Activated naive CD4-positive, alpha-beta T cell treated with anti-CD3 and anti-CD28 coated beads, Interleukin-2, amount 50 U/mL, for 24 hours (primary cell): ENCODE results near the gene SSR1.
"Not testable (repeated sequence)": the region's sequence is repeated elsewhere in the genome, so short reads cannot be mapped to it uniquely, and the experiment has no call there.

Source experiments
- H3K27ac Mint-ChIP-seq: one replicate; pipeline ENCODE4 v1.8.0; 2021; ENCODE audit warnings: mild to moderate bottlenecking, mixed read lengths
- H3K27me3 Mint-ChIP-seq: one replicate; pipeline ENCODE4 v1.8.0; 2021; ENCODE audit warnings: mixed read lengths
- H3K36me3 Mint-ChIP-seq: one replicate; pipeline ENCODE4 v1.8.0; 2021; ENCODE audit warnings: mixed read lengths
- H3K4me1 Mint-ChIP-seq: one replicate; pipeline ENCODE4 v1.8.0; 2021; ENCODE audit warnings: mixed read lengths
- H3K4me3 Mint-ChIP-seq: one replicate; pipeline ENCODE4 v1.8.0; 2021; ENCODE audit warnings: mild to moderate bottlenecking, mixed read lengths
- H3K9me3 Mint-ChIP-seq: one replicate; pipeline ENCODE4 v1.8.0; 2021; ENCODE audit warnings: mixed read lengths

Gene SSR1

DNA sequence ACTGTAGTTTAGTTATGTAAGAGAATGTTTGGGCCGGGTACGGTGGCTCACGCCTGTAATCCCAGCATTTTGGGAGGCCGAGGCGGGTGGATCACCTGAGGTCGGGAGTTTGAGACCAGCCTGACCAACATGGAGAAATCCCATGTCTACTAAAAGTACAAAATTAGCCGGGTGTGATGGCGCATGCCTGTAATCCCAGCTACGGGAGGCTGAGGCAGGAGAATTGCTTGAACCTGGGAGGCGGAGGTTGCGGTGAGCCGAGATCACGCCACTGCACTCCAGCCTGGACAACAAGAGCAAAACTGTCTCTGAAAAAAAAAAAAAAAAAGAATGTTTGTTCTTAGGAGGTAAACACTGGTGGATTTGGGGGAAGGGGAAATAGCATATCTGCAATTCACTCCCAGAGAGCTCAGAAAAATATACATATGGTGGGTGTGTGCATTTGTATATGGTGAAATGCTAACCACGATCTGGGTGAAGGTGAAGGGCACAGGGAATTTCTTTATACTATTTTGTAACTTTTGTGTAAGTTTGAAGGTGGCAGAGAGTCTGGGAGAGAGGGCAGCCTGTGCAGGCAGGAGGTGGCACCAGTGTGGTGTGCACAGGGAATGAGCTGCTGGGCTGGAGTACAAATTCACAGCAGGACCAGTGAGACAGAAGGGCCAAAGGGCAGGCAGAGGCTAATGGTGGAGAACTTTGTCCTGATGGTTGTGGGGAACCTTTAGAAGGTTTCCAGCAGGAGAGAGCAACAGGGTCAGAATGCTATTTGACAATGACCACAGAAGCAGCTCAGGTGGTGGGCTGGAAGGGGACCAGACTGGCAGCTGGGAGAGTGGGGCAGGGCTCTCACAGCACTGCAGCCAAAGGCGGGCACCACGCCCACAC lies 42.4 kb downstream of the SSR1 start:
- H3K27ac Mint-ChIP-seq, result peak overlapping the region; percentile 51
- no peaks in the 10 kb centered on the region for H3K4me1 Mint-ChIP-seq

DNA sequence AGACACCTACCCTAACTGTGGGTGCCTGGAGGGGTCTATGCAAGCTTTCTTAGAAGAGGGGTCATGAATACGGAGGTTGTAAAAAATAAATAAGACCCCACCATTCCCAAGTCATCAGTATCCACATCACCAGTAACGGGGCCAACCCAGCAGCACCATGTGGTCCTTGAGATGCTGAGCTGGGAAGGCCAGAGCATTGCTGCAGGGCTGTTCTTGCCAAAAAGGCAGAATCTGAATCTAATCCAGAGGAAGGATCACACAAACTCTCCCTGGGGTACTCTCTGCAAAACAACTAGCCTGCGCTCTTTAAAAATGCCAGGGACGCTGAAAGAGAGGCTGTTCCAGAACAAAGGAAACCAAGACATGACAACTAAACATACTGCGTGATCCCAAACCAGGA lies 43.2 kb downstream of the SSR1 start:
- no peak overlapping the region for H3K4me3 Mint-ChIP-seq
- H3K36me3 Mint-ChIP-seq, result no peaks in the 10 kb centered on the region
- H3K27me3 Mint-ChIP-seq, result no peaks in the 10 kb centered on the region
- no peaks in the 10 kb centered on the region for H3K4me1 Mint-ChIP-seq
- no peak overlapping the region for H3K27ac Mint-ChIP-seq
- no peaks in the 10 kb centered on the region for H3K9me3 Mint-ChIP-seq

More for the DNA sequence above, 42.4 kb downstream of the SSR1 start:
- no peaks in the 10 kb centered on the region for H3K27me3 Mint-ChIP-seq
- H3K9me3 Mint-ChIP-seq, result no peaks in the 10 kb centered on the region
- H3K4me3 Mint-ChIP-seq, result no peak overlapping the region
- H3K36me3 Mint-ChIP-seq, result no peaks in the 10 kb centered on the region

GRCh38 chr6:7268816-7269555 lies 44.0 kb downstream of the SSR1 start:
- Mint-ChIP-seq H3K9me3 (no peaks in the 10 kb centered on the region), H3K36me3 (no peaks in the 10 kb centered on the region), H3K4me3 (no peak overlapping the region), H3K27me3 (no peaks in the 10 kb centered on the region), H3K27ac (no peak overlapping the region), H3K4me1 (no peaks in the 10 kb centered on the region)

- Mint-ChIP-seq H3K27me3 (no peaks in the 10 kb centered on the region), H3K27ac (no peak overlapping the region), H3K4me3 (no peak overlapping the region), H3K4me1 (no peaks in the 10 kb centered on the region), H3K9me3 (no peaks in the 10 kb centered on the region), H3K36me3 (no peaks in the 10 kb centered on the region)
Observed at GRCh38 chr6:7268362-7268761, 44.6 kb downstream of the SSR1 start.

DNA sequence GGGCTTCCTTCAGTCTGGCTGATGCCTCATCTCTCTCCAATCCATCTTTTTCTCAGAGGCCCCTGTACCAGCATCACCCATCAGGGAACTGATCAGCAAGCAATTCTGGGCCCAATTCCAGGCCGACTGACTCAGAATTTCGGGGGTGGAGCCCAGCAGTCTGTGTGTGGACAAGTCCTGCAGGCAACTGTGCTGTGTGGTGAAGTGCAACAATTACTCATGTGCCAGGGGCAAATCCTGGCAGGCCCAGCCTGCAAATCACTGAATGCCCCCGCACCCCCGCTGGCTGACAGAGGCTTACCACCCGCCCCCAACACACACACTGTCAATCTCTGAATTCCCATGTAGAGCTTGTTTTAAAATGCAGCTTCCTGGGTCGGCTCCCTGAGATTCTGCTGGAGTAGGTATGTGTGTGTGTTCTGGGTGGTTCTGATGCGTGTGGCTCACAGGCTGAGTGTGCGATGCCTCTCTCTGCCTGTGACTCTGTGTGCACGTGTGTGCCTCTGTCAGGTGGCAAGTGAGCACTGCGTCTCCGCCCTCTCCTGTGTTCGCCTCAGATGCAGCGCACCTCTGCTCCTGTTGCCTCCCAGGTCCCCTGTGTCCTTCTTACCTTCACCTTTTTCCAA lies 45.4 kb downstream of the SSR1 start:
- H3K4me1 Mint-ChIP-seq, result no peaks in the 10 kb centered on the region
- no peaks in the 10 kb centered on the region for H3K36me3 Mint-ChIP-seq
- no peaks in the 10 kb centered on the region for H3K9me3 Mint-ChIP-seq
- no peaks in the 10 kb centered on the region for H3K27me3 Mint-ChIP-seq
- no peak overlapping the region for H3K4me3 Mint-ChIP-seq
- H3K27ac Mint-ChIP-seq, result no peak overlapping the region

DNA sequence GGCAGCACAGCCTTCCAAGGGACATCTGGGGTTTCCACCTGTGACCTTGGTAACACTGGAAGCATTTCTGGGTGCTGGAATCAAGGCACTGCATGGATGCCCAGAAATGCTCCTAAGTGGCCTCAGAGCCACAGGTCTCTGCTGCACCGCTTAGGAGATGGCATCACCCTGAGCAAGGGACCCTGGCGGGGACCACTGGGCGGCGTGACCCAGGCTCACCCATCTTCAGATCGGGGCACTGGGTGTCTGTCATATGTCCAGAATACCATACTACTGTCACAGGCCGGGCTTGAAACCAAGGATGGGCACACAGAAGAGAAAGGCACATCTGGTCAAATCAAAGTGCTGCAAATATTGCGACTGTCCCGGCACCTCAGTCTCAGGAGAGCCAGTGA lies 45.9 kb downstream of the SSR1 start:
- no peaks in the 10 kb centered on the region for H3K27me3 Mint-ChIP-seq
- no peak overlapping the region for H3K27ac Mint-ChIP-seq
- no peak overlapping the region for H3K4me3 Mint-ChIP-seq
- peaks cover 4% of the 10 kb centered on the region for H3K4me1 Mint-ChIP-seq
- H3K36me3 Mint-ChIP-seq, result no peaks in the 10 kb centered on the region
- H3K9me3 Mint-ChIP-seq, result no peaks in the 10 kb centered on the region

- H3K27me3 Mint-ChIP-seq, H3K36me3 Mint-ChIP-seq, H3K4me3 Mint-ChIP-seq, H3K9me3 Mint-ChIP-seq, H3K27ac Mint-ChIP-seq: not testable (repeated sequence)
- peaks cover 16% of the 10 kb centered on the region for H3K4me1 Mint-ChIP-seq
Observed at GRCh38 chr6:7265385-7265726, 47.6 kb downstream of the SSR1 start.

- H3K27ac Mint-ChIP-seq, result no peak overlapping the region
- H3K4me1 Mint-ChIP-seq, result peaks cover 17% of the 10 kb centered on the region
- no peaks in the 10 kb centered on the region for H3K36me3 Mint-ChIP-seq
- H3K4me3 Mint-ChIP-seq, result no peak overlapping the region
- H3K27me3 Mint-ChIP-seq, result peaks cover 8% of the 10 kb centered on the region
- no peaks in the 10 kb centered on the region for H3K9me3 Mint-ChIP-seq
Observed at GRCh38 chr6:7264686-7265384, 48.2 kb downstream of the SSR1 start.

DNA sequence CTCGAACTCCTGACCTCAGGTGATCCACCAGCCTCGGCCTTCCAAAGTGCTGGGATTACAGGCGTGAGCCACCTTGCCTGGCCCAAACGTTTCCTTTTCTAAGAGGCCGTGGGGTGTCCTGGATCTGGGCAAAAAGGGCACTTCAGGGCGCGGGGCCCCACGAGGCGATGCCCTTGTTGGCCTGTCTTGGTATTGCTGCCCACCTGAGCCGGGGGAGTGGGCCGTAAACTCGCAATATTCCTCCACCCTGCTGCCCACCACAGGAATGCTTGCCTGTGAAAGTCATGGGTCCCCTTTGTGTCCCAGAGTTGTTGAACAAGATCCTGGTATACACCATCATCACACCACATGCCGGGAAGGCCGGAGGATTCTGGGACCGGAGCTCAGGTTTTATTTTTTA lies 49.0 kb downstream of the SSR1 start:
- H3K4me1 Mint-ChIP-seq, result peaks cover 20% of the 10 kb centered on the region
- H3K9me3 Mint-ChIP-seq, result no peaks in the 10 kb centered on the region
- peaks cover 8% of the 10 kb centered on the region for H3K27me3 Mint-ChIP-seq
- H3K4me3 Mint-ChIP-seq, result no peak overlapping the region
- H3K36me3 Mint-ChIP-seq, result no peaks in the 10 kb centered on the region
- no peak overlapping the region for H3K27ac Mint-ChIP-seq

GRCh38 chr6:7263519-7263805 lies 49.5 kb downstream of the SSR1 start:
- H3K36me3 Mint-ChIP-seq, H3K27me3 Mint-ChIP-seq, H3K27ac Mint-ChIP-seq, H3K4me3 Mint-ChIP-seq, H3K9me3 Mint-ChIP-seq: not testable (repeated sequence)
- H3K4me1 Mint-ChIP-seq, result peaks cover 20% of the 10 kb centered on the region

- H3K4me3 Mint-ChIP-seq, result no peak overlapping the region
- no peak overlapping the region for H3K27ac Mint-ChIP-seq
- peaks cover 20% of the 10 kb centered on the region for H3K4me1 Mint-ChIP-seq
- H3K9me3 Mint-ChIP-seq, result no peaks in the 10 kb centered on the region
- peaks cover 8% of the 10 kb centered on the region for H3K27me3 Mint-ChIP-seq
- no peaks in the 10 kb centered on the region for H3K36me3 Mint-ChIP-seq
Observed at GRCh38 chr6:7262746-7263518, 50.1 kb downstream of the SSR1 start.

GRCh38 chr6:7261852-7262461 lies 51.0 kb downstream of the SSR1 start:
- no peaks in the 10 kb centered on the region for H3K36me3 Mint-ChIP-seq

GRCh38 chr6:7261032-7261841 lies 51.8 kb downstream of the SSR1 start:
- Mint-ChIP-seq H3K36me3 (no peaks in the 10 kb centered on the region), H3K4me1 (peaks cover 20% of the 10 kb centered on the region), H3K27me3 (peaks cover 8% of the 10 kb centered on the region), H3K27ac (no peak overlapping the region), H3K9me3 (no peaks in the 10 kb centered on the region), H3K4me3 (peak overlapping the region; percentile 85)

More at GRCh38 chr6:7261852-7262461, 51.0 kb downstream of the SSR1 start:
- Mint-ChIP-seq H3K27me3 (peaks cover 8% of the 10 kb centered on the region), H3K9me3 (no peaks in the 10 kb centered on the region), H3K4me3 (peak overlapping the region; percentile 85), H3K4me1 (peaks cover 20% of the 10 kb centered on the region), H3K27ac (no peak overlapping the region)
